ENCODE measurements around the gene PPP1R3A.
"Not testable (repeated sequence)": the region's sequence is repeated elsewhere in the genome, so short reads cannot be mapped to it uniquely, and the experiment has no call there.

The PPP1R3A gene, protein sequence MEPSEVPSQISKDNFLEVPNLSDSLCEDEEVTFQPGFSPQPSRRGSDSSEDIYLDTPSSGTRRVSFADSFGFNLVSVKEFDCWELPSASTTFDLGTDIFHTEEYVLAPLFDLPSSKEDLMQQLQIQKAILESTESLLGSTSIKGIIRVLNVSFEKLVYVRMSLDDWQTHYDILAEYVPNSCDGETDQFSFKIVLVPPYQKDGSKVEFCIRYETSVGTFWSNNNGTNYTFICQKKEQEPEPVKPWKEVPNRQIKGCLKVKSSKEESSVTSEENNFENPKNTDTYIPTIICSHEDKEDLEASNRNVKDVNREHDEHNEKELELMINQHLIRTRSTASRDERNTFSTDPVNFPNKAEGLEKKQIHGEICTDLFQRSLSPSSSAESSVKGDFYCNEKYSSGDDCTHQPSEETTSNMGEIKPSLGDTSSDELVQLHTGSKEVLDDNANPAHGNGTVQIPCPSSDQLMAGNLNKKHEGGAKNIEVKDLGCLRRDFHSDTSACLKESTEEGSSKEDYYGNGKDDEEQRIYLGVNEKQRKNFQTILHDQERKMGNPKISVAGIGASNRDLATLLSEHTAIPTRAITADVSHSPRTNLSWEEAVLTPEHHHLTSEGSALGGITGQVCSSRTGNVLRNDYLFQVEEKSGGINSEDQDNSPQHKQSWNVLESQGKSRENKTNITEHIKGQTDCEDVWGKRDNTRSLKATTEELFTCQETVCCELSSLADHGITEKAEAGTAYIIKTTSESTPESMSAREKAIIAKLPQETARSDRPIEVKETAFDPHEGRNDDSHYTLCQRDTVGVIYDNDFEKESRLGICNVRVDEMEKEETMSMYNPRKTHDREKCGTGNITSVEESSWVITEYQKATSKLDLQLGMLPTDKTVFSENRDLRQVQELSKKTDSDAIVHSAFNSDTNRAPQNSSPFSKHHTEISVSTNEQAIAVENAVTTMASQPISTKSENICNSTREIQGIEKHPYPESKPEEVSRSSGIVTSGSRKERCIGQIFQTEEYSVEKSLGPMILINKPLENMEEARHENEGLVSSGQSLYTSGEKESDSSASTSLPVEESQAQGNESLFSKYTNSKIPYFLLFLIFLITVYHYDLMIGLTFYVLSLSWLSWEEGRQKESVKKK

DNA sequence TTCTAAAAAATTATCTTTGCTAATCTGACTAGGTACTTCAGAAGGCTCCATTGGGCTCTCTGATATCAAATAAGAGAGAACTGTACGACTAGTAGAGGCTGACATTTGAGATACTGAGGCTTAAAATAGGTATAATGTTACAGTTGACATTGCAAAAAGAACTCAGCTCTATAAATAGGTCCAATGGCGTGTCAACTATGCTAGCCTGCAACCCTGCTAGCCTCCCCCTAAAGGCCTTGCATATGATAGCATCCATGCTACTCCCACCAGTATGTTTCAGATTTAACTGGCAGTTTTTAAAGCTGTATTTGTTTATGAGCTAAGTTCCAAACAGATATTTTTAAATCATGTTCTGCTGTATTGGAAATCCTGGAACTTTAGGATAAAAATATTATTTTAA lies at the start of gene PPP1R3A:
PPP1R3A (minus strand) TSS at position 64 of the 400 bp plus-strand sequence; CDS start at position 51, 13 bp downstream.
- DNase-seq (ENCODE audit: low spot score) = peak; percentile 8

DNA sequence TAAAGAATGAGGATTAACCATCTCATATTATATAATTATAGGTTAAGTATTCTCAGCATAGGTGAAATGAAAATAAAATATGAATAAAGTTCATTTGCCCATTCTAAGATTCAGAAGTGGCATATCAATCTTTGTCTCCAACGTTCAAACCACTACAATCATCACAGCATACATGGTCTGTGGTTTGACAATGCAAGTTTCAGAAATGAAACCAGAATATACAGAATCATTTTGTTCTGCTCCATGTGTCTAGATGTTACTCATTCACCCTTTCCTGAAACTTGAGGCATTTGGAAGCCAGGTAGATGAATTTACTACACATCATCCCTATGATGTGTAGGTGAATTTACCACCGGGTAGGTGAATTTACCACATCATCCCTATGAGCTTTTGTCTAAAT lies 44.5 kb upstream of the PPP1R3A start:
- no peak for DNase-seq (ENCODE audit: low spot score)

DNA sequence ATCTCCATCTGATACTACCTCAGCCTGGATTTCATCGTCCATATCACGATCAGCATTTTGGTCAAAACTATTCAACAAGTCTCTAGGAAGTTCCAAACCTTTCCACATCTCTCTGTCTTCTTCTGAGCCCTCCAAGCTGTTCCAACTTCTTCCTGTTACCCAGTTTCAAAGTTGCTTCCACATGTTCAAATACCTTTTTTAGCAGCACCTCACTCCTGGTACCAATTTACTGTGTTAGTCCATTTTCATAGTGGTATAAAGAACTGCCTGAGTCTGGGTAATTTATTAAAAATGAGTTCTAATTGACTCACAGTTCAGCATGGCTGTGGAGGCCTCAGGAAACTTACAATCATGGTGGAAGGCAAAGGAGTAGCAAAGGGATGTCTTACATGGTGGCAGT lies 41.1 kb upstream of the PPP1R3A start:
- DNase-seq (ENCODE audit: low spot score) = no peak

DNA sequence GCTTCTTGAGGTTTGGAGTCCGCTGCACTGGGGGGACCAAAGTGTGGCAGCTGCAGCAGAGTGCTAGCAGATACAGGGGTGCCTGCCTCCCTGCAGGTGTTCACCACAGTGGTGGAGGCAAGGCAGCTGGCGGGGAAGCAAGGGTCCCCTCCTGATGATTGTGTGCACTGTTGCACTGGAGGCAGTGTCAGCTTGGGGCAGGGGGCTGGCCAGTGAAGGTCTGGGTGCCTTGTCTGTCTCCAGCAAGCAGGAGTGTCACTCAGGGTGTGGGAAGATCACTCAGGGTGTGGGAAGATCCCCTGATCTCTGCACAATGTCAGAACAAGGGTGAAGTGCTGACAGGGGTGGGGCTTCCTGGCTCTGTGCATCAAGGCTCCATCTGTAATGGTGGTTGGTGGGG lies 36.3 kb upstream of the PPP1R3A start:
- no peak for DNase-seq (ENCODE audit: low spot score)

DNA sequence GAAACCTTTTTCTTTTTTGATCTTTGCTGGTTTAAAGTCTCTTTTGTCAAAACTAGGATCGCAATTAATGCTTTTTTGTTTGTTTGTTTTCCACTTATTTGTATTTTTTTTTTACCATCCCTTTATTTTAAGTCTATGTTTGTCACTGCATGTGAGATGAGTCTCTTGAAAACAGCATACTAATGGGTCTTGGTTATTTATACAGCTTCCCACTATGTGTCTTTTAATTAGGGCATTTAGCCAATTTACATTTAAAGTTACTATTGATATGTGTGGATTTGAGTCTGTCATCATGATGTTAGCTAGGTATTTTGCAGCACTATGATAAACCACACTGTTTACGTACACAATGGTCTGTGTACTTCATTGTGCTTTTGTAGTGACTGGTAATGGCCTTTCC lies 34.7 kb upstream of the PPP1R3A start:
- no peak for DNase-seq (ENCODE audit: low spot score)

DNA sequence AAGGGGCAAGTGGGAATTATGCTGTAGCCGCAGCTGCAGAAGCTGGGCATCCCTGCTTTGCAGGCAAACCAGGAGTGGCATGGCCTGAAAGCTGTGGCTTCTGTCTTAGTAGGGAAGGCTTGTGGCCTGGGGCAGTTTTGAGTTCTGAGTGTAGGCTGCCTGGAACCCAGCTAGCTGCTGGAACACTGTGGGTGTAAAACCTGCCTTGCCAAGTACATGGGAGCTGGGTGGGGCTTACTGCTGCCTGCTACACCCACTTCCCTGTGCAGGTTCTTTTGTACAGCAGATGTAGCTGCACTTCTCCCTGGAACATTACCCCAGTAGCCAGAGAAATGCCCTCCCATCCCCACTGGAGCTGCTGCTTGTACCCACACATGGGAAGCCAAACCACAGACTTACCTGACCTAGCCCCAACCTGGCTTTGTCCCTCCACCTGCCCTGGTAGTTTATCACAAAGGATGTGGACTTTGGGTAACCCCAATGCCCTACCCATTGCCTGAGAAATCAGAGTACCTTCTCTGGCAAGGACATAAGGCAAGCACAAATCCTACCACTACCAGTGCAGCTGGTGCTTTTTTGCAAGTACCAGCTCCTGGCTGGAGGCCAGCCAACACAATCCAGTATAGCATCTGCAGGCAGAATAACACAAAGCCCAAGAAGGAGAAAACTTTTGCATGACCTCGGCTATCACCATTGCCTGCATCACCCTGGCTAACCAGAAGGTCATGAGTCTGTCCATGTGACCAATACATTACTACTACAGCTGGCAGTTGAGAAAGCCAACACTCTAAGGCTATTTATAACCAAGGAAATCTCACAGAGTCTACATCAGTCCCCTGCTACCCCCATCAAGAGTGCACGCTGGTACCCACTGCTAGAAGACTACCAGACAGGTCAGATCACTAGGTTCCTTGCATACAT lies 26.5 kb upstream of the PPP1R3A start:
- DNase-seq (ENCODE audit: low spot score) = no peak

DNA sequence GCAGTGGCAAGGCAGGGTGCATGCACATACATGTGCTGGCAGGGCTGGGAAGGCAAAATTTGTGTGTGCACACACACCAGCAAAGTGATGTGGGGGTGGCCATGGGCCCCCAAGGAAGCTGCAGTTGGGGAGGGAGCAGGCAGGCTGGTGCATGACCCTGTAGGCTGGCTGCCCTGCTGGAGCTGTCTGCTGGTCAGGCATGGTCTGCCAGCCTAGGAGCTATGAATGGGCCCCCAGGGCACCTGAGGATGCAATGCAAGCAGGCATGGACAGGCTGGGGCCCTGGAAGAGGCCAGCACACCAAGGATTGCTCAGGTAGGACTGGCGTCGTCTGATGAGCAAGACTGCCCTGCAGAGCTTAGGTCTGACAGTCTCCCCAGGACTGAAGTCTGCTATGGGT lies 18.2 kb upstream of the PPP1R3A start:
- no peak for DNase-seq (ENCODE audit: low spot score)

DNA sequence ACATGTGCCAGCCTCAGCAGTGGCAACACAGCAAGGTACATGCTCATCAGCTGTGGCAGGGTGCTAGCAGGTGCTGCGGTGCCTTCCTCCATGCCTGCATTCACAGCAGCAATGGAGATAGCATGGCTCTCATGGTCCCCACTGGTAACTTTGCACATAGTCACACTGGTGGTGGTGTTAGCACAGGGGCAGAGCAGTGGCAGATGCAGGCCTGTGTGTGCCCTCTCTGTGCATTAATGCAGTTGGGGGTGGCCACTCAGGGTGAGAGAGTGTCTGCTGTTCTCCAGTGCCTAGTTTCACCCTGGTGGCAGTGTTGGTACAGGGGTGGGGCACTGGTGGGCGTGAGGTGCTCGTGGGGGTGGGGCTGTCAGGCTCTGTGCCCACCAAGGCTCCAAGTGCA lies 17.7 kb upstream of the PPP1R3A start:
- no peak for DNase-seq (ENCODE audit: low spot score)

DNA sequence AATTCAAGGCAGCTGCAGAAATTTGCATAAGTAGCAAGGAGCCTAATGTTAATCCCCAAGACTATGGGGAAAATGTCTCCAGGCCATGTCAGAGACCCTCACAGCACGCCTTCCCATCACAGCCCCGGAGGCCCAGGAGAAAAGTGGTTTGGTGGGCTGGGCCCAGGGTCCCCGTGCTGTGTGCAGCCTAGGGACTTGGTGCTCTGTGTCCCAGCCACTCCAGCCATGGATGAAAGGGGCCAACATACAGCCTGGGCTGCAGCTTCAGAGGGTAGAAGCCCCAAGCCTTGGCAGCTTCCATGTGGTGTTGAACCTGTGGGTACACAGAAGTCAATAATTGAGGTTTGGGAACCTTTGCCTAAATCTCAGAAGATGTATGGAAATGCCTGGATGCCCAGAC lies 10.6 kb upstream of the PPP1R3A start:
- not testable (repeated sequence) for DNase-seq (ENCODE audit: low spot score)

DNA sequence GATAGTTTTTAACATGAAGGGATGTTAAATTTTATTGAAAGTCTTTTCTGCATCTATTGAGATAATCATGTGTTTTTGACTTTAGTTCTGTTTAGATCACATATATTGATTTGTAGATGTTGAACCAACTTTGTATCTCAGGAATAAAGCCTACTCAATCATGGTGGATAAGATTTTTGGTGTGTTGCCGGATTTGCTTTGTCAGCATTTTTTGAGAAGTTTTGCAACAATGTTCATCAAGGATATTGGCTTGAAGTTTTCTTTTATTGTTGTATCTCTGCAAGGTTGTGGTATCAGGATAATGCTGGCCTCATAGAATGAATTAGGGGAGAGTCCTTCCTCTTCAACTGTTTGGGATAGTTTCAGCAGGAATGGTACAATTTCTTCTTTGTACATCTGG lies 9.3 kb upstream of the PPP1R3A start:
- DNase-seq (ENCODE audit: low spot score) = no peak

DNA sequence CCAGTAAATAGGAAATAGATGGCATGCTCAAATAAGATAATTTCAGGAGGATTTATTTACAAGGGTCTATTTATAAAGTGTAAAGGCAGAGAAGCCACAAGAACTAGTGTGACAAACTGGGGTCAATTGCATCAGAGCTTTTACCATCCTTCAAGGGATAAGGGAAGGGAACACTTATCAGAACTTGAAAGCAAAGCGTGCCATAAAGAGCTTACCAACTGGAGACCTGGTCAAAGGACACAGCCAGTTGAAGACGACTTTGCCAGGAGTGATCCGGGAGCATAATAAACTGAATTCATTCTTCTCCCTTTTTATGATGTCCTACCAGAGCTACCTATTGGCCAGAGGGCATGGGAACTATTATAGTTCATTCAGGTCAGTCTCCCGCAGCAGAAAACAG lies 3.2 kb upstream of the PPP1R3A start:
- DNase-seq (ENCODE audit: low spot score) = no peak

DNA sequence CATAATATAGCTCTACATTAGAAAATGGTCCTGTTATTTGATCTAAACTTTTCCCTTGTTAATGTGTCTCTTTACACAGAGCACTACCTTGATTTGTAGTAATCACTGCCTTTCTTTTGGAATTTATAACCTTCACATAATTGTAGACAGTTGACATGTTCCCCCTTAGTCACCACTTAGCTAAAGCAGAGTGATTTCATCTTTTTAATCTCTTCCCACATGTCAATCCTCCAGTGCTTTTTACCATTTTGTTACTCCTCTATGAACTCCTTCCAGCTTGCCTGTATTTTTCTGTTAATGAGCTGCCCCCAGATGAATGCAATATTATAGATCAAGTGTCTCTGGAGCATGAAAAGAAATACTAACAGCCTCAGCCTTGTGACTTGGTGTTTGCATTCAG lies 2.6 kb upstream of the PPP1R3A start:
- no peak for DNase-seq (ENCODE audit: low spot score)

DNA sequence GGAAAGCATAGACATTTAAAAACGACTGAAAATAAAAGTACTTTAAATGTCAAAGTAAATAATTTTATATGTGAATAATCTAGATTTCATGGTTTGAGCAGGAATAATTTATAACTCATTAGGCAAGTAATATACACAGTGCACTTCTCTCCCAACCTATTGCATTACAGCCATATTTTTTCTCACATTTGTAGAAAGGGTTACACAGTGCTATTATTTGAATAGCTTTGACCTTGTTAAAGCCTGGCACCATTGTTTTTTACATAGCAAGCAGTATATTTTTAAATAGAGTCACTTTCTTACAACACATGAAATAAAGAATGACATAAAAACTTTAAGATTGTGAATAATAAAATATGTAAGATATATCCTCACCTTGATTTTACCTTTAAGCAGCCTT lies 969 bp downstream of the PPP1R3A start:
- DNase-seq (ENCODE audit: low spot score) = no peak

DNA sequence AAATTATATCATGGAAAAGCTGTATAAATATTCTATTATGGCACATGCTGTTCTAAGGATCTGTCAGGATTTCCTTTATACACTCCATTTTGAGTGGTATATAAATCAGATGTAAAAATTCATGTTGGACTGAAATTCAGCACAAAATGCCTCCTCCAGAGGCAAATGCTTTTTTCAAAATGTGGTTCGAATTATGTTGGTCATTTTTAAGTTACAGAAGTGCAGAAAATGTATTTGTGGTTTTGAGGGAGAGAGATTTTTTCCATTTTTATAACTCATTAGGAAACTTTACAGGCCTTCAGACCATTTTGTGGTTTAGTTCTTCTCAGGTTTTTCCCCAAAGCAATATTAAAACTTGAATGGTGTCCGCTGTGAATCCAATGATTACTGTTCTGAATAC lies 2.9 kb downstream of the PPP1R3A start:
- DNase-seq (ENCODE audit: low spot score) = no peak

DNA sequence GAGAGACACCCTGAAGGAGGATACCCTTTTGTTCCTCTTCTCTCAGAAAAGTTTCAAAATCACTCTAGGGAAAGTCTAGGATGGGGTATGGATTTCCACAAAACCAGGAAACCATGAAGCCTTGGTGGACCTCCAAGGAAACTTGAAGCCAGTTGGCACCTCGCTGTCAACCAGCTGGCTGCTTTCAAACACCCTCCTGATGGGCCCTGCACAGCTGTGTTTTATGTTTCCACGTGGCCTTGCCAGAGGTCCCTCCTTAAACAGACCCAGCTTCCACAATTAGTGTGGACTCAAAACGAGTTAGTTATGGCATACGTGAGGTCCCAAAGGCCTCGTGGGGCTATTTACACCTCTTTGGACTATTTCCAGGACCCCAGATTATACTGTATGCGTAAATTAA lies 5.9 kb downstream of the PPP1R3A start:
- no peak for DNase-seq (ENCODE audit: low spot score)

DNA sequence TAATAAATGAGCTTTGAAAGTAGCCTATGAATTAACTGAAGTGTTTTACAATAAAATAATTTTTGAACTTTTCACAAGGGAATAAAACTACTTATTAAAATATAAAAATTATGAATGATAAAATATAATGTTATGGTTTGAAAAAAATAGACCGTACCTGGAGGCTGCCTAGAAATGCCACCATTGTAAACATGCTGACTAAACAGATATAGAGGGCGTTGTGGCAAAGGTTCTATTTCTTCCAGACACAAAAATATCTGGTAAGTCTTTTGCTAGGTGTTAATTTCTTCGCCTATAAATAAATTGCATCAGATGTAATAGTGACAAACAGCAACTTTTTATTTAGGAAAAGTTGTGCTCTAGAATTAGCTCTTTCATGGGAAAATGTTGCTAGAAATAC lies 11.2 kb downstream of the PPP1R3A start:
- no peak for DNase-seq (ENCODE audit: low spot score)

DNA sequence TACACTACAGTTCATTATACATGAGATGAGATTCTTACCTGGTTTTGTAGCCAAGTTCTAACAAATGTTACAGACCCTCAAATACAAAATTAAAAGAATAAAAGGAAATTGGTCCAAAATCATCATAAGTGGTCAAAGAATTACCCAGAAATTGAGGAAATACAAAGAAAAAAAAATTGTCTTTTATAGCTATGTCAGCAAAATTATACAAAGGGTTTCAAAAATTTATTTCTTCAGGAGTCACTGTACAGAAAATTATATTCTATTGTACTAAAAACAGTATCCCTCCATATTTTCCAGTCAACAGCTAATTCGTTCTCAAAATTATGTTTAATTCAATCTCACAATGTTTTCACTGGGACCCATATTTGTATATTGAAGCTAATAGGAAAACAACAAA lies 14.3 kb downstream of the PPP1R3A start:
- no peak for DNase-seq (ENCODE audit: low spot score)

DNA sequence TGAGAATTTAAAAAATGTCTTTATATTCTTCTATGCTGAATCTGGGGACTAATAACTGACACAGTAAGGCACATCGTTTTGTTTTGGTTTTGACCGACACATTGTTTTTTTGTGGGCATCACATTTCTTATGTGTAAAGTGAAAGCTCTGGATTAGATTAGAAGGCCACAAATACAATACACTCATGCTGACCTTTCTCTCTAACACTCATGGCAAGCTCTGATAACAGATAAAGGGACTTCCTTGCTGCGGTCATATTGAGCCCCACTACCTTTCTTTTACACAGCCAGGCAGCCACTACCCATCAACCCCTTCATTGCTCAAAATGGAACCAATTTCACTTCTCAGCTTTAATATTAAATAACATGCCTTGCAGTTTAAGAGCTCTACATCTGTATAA lies 26.0 kb downstream of the PPP1R3A start:
- no peak for DNase-seq (ENCODE audit: low spot score)

DNA sequence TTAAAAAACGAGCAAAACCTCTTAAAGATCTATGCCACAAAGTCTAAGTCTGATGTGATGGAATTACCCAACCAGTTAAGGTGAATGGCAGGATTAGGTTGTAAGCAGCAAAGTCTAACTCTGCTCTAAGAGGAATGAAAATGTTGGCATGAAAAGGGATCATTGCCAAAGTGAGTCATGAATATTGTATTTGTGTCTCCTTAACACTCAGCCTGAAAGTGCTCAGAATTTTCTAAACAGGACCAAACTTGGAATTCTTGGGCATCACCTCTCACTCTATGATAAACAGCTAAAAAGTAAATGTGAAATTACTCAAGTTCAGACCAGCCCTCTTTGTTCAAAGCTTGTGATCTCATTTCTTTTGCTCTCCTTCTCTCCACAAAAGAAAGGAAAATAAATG lies 27.0 kb downstream of the PPP1R3A start:
- DNase-seq (ENCODE audit: low spot score) = no peak

DNA sequence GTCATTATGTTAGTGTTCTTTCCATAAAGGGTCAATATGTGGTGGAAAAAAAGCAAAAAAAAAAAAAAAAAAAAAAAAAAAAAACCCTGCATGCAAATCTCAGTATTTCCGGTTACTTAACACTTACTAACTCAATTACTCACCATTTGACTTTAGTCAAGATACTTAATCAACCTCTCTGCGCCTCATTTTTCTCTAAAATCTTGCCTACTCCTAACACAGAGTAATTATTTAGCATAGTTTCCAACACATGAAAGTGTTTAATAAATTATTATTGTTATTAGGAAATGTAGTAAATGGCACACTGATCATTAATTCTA lies 27.8 kb downstream of the PPP1R3A start:
- no peak for DNase-seq (ENCODE audit: low spot score)

DNA sequence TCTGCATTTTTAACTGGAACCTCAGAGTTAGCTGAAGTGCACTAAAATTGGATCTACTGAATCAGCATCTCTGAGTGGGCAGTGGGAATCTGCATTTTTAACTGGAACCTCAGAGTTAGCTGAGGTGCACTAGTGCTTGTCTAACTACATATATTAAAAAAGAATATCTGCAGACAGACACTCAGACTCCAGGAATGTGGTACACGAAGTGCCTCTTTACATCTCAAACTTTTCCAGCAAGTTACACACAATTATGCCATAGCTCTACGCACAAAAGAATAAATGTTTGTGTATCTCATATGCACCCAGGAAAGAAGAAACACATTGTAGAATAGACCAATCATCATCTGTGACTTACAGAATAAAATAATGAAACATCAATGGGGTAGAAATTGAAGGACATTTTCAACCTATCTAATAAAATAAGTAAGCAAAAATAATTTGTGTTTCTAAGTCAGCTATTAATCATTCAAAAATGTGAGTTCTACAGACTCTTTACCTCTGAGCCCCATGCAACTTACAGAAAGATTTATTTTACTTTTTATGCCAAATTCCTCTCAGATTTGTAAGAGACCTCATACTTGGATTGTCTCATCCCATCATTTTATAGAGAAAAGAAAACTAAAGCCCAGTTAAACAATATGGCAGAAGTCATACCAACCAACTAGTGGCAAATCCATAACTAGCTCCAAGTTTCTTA lies 28.3 kb downstream of the PPP1R3A start:
- no peak for DNase-seq (ENCODE audit: low spot score)

All from HuH-7.5 (cell line).